H7 (cell line): ENCODE measurements around the gene WNT2B. TPM values are rescaled to one million over a fixed set of nuclear protein-coding genes. Genes with fewer than 3 reads are reported as not detected.
A peak's percentile ranks its signal among the peaks of the same experiment; 100 is the strongest.
"Not testable (repeated sequence)": the region's sequence is repeated elsewhere in the genome, so short reads cannot be mapped to it uniquely, and the experiment has no call there.

Experiments
- DNase-seq: peaks from one replicate; pipeline ENCODE4 v3.0.0; 2012
- H3K27me3 ChIP-seq: 2 replicates; pipeline ENCODE4 v1.6.0; 2011; ENCODE audit warnings: mild to moderate bottlenecking, low read length; ENCODE audit not compliant: control insufficient read depth, insufficient read depth
- H3K36me3 ChIP-seq: replicated peaks from 2 replicates; pipeline ENCODE4 v1.5.1; 2011; ENCODE audit warnings: low read length; ENCODE audit not compliant: control insufficient read depth, insufficient read depth
- H3K4me3 ChIP-seq: 2 replicates; pipeline ENCODE4 v1.5.1; 2011; ENCODE audit warnings: low read depth, mild to moderate bottlenecking, control low read depth, low read length, moderate library complexity; ENCODE audit not compliant: insufficient read depth
- total RNA-seq: library from RNA; depleted of rRNA; stranded (reverse); fragments of >200 nt; shearing (Covaris generic); gene quantifications from 2 replicates; pipeline ENCODE4 v1.2.3, GENCODE V29; 2014; rRNA removed

The WNT2B gene
- total RNA-seq = 0.14 and 0.22 TPM in 2 replicates

DNA sequence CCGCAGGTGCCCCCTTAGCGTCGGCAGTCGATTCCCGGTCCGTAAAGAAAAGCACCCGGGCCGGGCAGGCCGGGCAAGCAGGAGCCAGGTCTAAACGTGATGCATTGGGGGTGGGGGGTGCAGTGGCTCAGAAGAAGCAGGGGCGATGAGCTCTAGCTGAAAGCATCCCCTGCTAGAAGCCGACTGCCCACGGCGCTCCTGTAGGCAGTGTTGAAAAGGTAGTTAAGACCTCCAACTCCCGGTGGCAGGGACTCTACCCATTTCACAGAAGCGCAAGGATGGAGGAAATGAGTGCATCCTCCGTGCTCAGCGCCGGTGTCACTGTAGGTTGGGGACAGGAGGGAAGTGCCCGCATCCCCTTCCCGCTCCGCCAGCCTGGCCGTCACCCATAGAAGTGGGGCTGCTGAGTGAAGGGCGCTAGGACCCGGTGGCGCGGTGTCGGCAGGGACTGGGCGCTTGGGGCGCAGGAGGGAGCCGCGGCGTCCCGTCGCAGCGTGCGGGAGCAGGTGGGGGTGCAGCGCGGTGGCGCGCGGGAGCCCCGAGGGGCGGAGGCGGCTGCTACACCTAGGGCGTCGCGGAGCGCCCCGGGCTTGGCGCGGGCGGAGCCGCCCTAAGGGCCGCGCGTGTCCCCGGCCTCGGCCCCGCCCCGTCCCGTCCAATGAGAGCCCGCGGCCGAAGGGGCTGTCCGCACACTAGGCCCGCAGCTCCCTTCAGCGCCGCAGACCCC, at the start of gene WNT2B:
Gene WNT2B (plus strand): TSS at position 688 of the 727 bp plus-strand sequence. CDS start 298 bp downstream, outside the sequence.
- peak within 1 kb of the TSS; percentile 67 for H3K4me3 ChIP-seq
- peaks cover 89% of the 10 kb centered on the region for H3K27me3 ChIP-seq
- DNase-seq = peak; percentile 86
- no peaks in the 10 kb centered on the region for H3K36me3 ChIP-seq

DNA sequence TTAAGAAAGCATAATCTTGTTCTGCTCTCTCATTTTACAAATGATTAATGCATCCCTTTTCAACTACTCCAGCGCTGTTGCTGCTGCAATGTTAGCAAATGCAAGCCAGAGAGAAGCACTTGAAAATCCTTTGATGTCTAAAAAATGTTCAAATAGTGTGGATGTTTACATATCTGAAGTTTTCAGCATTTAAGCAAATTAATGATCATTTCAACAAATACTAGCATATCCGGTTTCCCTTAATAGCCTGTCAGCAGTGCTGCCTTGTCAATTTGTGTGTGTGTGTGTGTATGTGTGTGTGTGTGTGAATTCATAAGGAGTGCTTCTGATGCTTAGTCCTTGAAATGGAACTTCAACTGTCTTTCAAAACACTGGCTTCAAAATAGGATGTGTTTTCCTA, 48.1 kb upstream of the WNT2B start:
- peaks cover 10% of the 10 kb centered on the region for H3K36me3 ChIP-seq
- H3K27me3 ChIP-seq = peaks cover 6% of the 10 kb centered on the region; the same call in 1 of the 2 replicates
- DNase-seq = no peak
- H3K4me3 ChIP-seq = no peak overlapping the region

DNA sequence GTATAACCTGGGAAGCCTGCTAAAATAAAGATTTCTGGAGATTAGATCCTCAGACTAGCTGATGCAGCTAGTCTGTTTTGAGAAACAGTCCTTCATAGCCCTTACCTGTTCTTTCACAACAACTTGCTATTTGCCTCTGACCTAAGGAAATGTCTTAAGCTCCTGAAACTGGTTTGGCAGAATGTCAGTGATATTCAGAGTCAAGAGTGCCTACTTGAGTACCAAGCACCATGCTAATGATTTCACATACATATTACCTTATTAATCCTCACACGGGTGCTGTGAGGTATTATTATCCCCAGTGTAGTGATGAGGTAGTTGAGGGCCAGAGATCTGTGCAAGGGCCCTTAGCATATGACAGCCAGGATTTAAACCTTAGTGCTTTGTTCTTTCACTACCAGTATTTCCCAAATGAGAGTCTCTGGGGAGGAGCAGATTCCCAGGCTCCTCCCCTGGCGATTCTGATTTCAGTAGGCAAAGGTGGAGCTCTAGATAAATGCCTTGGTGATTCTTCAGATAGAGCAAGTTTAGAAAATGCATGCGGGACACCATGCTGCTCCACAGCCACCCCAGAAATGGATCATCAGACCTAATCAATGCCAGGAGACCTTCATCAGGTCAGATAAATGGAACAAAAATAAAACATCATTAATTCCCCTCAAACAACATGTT, 47.4 kb upstream of the WNT2B start:
- Histone ChIP-seq H3K27me3 (peaks cover 8% of the 10 kb centered on the region; the same call in 1 of the 2 replicates), H3K36me3 (peaks cover 8% of the 10 kb centered on the region), H3K4me3 (no peak overlapping the region)
- DNase-seq = peak; percentile 53

DNA sequence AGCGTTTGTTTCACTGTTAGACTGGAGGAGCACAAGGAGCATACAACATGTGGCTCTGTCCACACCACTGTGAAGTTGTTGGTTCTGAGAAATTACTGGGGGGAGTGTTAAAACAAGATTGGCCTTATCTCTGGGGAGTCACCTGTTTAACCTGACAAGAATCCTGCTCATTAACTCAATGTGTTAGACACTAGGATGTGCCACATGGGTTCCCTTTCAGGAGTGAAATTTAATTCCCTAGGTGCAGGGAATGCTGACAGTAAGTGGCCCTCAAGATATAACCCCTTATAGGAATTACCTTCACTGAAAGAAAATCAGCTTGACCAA, 45.8 kb upstream of the WNT2B start:
- Histone ChIP-seq H3K4me3 (no peak overlapping the region), H3K27me3 (peaks cover 13% of the 10 kb centered on the region; the same call in 1 of the 2 replicates), H3K36me3 (no peaks in the 10 kb centered on the region)
- no peak for DNase-seq

DNA sequence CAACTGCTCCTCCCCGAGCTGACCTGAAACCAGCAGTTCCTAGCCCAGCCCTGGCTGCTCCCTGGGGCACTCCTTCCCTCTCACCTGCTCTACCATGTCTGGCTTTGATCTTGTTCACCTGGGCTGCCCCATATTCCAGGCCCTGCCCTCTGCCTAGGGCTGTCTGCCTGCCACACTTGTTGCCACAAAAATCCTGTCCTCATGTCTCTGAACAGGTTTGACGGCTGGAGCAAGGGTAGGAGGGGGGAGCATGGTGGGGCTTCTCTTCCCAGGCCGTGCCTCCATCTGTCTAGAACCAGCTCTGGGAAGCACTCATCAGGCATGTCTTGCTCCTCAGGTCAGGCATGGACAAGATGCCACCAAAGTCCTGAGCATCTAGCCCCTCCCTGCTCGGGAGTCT, 44.3 kb upstream of the WNT2B start:
- no peak for DNase-seq

DNA sequence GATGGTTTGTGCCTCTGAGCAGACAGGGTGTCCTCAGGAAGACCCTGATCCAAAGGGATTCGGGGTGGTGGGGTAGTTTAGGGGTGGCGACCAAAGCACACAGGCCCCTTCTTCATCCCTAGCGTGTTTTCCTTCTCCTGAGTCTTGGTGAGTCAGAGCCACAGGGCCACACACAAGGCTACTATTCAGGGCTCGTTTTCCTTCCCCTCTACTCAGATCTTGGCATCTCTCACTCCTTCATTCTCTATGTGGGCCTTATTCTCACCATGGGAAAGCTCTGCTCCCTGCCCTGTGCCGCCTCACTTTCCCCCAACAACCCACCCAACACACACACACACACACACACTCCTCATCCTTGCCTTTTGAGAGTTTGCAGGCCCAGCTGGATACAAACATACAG, 43.6 kb upstream of the WNT2B start:
- peaks cover 13% of the 10 kb centered on the region; the same call in 1 of the 2 replicates for H3K27me3 ChIP-seq
- H3K36me3 ChIP-seq = no peaks in the 10 kb centered on the region
- DNase-seq = no peak
- H3K4me3 ChIP-seq = no peak overlapping the region

More for the DNA sequence above, 44.3 kb upstream of the WNT2B start:
- Histone ChIP-seq H3K27me3 (peaks cover 13% of the 10 kb centered on the region; the same call in 1 of the 2 replicates), H3K4me3 (no peak overlapping the region), H3K36me3 (no peaks in the 10 kb centered on the region)

DNA sequence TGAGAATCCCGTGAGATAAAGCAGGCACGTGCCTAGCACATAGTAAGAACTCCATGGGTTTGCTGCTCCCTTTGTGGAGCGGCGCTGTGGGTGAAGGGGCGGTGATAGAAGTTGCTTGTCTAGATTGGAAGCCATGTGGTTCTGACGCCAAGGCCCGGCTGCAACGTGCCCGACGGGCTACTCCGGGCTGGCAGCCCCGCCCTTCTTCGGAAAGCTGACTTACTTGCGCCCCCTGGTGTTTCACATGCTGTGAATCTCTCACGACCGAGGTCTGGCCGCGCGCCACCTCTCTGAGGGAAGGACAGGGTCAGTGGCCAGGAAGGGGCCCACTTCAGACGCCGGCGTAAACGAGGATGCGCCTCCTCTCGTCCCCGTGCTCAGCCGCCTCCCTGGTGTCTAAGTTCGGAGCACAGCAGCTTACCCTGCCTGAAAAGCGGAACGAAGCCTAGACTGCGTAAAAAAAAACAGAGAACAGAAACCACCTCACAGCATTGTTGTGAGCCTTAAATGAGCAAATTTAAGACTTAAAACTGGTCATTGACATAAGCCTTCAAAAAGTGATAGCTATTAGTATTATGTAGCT, 42.6 kb upstream of the WNT2B start:
- no peaks in the 10 kb centered on the region for H3K36me3 ChIP-seq
- DNase-seq = peak; percentile 87
- H3K27me3 ChIP-seq = peaks cover 13% of the 10 kb centered on the region; the same call in 1 of the 2 replicates

DNA sequence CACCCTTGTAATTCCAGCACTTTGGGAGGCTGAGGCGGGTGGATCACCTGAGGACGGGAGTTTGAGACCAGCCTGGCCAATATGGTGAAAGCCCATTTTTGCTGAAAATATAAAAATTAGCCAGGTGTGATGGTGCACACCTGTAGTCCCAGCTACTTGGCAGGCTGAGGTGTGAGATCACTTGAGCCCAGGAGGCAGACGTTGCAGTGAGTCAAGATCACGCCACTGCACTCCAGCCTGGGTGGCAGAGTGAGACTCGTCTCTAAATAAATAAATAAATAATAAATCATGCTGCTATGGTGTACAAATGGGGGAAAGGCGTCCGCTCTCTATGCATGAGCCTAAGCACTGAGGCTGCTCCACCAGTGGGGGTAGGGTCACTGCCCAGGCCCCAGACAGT, 38.4 kb upstream of the WNT2B start:
- not testable (repeated sequence) for H3K4me3 ChIP-seq, H3K27me3 ChIP-seq, H3K36me3 ChIP-seq, DNase-seq

More for the DNA sequence above, 42.6 kb upstream of the WNT2B start:
- H3K4me3 ChIP-seq = no peak overlapping the region

DNA sequence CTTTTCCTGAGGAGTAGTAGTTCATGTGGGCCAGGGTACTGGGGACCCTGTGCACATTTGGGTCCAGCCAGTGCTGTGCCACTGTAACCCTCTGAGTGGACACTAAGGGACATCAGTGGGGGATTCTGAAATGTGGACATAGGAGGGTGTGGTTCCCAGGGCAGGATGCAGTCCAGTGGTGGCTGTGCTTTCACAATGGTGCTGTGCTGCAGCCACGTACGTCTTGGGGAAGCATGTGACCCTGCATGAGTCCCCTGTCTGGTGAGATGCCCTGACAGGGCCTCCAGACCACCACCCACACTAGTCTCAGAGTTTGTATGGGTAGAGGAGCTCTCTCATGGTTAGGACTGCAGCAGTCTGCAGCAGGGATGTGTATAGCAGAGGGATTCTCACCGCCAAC, 37.8 kb upstream of the WNT2B start:
- DNase-seq = no peak
- Histone ChIP-seq H3K27me3 (peaks cover 4% of the 10 kb centered on the region; the same call in 1 of the 2 replicates), H3K36me3 (no peaks in the 10 kb centered on the region), H3K4me3 (no peak overlapping the region)

DNA sequence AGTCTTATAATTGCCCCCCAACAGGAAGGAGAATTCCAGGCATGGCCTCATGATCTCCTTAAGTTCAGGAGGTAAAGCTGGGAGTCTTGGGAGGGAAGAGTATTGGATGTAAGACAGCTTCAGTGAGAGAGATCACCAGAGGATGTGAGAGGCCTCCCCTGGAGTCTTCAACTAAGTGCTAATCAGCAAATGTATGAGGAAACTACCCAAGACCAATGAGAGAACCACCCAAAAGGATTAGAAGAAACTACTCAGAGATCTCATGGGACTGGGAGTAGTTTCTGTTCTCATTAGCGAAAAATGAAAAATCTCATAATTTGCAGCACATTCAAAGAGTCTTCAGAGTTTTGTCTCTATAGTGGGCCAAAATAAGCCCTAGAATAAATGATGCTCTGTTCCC, 36.6 kb upstream of the WNT2B start:
- H3K4me3 ChIP-seq = no peak overlapping the region
- DNase-seq = no peak
- H3K36me3 ChIP-seq = no peaks in the 10 kb centered on the region
- peaks cover 2% of the 10 kb centered on the region; the same call in 1 of the 2 replicates for H3K27me3 ChIP-seq

DNA sequence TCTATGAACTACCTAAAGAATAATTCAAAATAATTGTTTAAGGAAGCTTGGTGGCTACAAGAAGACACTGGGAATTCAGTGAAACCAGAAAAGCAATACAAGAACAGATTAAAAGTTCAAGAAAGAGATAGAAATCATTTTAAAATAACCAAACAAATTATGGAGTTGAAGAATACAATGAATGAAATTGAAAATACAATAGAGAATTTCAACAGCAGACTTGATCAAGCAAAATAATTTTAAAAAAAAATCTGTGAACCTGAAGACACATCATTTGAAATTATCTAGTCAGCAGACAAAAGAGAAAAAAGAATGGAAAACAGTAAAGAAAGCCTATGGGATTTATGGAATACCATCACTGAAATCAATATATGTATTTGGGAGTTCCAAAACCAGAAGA, 31.2 kb upstream of the WNT2B start:
- H3K36me3 ChIP-seq = no peaks in the 10 kb centered on the region
- H3K4me3 ChIP-seq = no peak overlapping the region
- H3K27me3 ChIP-seq = no peaks in the 10 kb centered on the region
- DNase-seq = no peak

DNA sequence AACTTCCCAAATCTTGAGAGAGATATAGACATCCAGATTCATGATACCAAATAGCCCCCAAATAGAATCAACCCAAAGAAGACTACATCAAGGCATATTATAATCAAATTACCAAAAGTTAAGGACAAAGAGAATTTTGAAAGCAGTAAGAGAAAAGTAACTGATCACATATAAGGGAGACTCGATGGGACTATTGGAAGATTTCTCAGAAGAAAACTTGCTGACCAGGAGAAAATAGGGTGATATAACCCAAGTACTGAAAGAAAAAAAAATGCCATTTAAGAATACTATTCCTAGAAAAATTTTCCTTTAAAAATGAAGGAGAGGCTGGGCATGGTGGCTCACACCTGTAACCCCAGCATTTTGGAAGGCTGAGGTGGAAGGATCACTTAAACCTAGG, 30.5 kb upstream of the WNT2B start:
- Histone ChIP-seq H3K4me3 (no peak overlapping the region), H3K27me3 (no peaks in the 10 kb centered on the region), H3K36me3 (no peaks in the 10 kb centered on the region)
- DNase-seq = no peak

DNA sequence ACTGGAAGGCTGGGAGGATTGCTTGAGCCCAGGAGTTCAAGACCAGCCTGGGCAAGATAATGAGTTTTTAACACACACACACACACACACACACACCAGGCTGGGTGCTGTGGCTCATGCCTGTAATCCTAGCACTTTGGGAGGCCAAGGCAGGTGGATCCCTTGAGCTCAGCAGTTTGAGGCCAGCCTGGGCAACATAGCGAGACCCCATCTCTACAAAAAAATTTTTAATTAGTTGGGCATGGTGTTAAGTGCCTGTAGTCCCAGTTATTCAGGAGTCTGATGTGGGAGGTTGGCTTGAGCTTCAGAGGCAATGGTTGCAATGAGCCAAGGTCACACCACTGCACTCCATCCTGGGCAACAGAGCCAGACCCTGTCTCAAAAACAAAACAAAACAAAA, 22.7 kb upstream of the WNT2B start:
- H3K36me3 ChIP-seq, DNase-seq, H3K27me3 ChIP-seq, H3K4me3 ChIP-seq: not testable (repeated sequence)

DNA sequence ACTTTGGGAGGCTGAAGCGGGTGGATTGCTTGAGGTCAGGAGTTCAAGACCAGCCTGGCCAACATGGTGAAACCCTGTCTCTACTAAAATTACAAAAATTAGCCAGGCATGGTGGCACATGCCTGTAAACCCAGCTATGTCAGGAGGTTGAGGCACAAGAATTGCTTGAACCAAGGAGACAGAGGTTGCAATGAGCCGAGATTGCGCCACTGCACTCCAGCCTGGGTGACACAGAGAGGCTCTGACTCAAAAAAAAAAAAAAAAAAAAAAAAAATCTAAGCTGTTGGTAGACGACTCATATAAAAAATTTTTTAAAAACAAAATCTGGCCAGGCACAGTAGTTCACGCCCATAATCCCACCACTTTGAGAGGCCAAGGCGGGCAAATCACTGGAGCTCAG, 21.1 kb upstream of the WNT2B start:
- not testable (repeated sequence) for H3K4me3 ChIP-seq, H3K27me3 ChIP-seq, DNase-seq, H3K36me3 ChIP-seq

DNA sequence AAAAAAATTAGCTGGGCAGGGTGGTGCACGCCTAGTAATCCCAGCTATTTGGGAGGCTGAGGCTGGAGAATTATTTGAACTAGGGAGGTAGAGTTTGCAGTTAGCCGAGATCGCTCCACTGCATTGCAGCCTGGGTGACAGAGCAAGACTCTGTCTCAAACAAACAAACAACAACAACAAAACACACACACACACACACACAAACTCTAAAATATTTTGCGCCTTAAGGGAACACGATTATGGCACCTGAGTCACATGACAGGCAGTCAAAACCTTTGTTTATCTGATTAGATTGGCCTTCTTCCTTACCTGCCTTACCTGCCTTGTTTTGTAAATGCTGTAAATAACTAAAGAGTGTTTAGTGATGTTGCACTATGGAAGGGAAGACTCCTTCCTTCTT, 20.6 kb upstream of the WNT2B start:
- DNase-seq = no peak
- H3K4me3 ChIP-seq = no peak overlapping the region
- H3K27me3 ChIP-seq = no peaks in the 10 kb centered on the region
- no peaks in the 10 kb centered on the region for H3K36me3 ChIP-seq
